NCI-H1417 (cell line): ENCODE results near the gene ZSCAN1.
"Not testable (repeated sequence)": the region's sequence is repeated elsewhere in the genome, so short reads cannot be mapped to it uniquely, and the experiment has no call there.

ENCODE experiments used
- DNase-seq, 3 experiments: peaks; one replicate each; lab custom pipeline; 2025; lab: John Stamatoyannopoulos, UW

The ZSCAN1 gene, protein sequence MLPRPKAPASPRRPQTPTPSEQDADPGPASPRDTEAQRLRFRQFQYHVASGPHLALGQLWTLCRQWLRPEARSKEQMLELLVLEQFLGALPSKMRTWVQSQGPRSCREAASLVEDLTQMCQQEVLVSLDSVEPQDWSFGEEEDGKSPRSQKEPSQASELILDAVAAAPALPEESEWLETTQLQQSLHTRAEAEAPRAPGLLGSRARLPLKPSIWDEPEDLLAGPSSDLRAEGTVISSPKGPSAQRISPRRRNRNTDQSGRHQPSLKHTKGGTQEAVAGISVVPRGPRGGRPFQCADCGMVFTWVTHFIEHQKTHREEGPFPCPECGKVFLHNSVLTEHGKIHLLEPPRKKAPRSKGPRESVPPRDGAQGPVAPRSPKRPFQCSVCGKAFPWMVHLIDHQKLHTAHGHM

DNA sequence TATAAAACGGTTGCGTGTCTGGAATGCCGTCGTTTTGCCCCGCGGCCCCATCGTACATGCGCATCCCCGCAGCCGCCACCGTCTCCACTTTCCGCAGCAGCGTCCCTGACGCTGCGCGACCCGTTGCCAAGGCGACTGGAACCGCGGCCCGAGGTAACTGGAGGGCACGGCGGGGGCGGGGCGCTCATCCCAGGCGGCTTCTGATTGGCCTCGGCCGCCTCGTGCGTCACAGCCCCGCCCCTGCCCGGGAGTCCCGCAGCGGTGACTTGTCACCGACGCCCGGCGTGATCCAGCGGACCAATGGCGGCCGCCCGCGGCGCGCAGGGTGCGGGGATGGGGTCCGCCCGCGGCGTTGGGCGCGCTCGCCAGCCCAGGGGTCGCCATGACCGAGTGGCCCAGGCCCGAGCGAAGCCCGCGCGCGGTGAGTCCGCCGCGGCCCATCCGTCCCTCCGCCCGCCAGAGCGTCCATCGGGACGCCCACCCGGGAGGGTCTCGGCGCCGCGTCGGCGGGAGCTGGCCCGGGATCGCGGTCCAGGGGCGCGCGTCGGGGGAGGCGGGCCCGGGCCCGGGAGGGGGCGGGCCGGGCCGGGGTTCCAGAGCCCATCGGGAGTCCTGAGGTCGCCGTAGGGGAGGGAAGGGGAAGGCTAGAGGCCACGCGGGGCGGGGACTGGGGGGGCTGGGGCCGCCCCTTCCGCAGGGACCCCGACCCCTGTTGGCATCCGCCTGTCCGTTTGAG is at the start of gene ZSCAN1:
Gene ZSCAN1 (plus strand): TSS at position 285 of the 736 bp plus-strand sequence. CDS start 3,812 bp downstream, outside the sequence.
- DNase-seq: peak in 1 of 3 experiments; percentile 70

DNA sequence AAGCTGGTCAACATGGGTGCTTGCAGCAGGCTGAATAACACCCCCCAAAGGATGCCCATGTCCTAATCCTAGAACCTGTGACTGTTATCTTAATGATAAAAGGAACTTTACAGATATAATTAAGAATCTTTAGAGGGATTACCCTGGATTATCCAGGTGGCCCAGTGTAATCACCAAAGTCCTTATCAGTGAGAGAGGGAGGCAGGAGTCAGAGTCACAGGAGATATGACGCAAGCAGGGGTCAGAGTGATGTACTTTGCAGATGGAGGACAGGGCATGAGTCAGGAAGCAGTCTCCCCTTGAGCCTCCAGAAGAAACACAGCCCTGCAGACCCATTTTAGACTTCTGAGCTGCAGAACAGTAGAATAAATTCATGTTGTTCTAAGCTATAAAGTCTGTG is 41.0 kb upstream of the ZSCAN1 start:
- DNase-seq: no peak

DNA sequence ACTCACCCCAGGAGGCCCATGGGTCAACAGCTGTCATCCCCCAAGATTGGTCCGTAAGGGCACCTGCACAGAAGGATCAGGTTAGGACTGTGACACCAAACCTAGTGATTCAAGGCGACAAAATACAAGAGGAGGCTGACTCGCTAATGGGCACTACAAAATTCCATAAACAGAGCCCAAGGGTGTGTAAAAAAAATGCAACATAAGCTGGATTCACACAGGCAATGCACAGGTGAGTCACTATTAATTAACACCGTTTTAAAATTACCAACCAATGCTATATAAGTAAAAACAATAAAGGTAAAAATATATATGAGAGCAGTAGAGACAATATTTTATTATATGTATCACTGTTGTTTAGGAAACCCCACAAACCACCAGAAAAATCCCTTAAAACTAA is 33.1 kb upstream of the ZSCAN1 start:
- DNase-seq: no peak

DNA sequence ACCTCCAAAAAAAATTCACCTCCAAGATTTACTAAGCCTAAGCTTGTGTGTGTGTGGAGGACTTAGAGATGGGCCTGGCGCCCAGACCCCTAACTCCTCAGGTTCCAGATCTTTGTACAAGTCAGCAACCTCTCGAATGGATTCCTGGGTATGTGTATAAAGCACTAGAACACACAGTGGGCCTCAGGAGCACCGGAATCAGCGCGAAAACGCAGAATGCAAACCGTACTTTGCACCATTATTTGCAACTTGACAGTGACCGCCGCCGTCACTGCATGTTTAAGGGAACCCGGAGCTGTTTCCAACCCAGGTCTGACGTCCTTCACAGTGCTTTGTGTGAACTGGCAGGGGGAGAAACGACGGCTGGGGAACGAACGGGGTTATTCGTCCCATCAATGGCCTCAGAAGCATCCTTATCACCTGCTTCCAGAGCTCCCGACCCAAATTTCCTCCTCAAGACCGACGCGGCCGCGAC is 31.9 kb upstream of the ZSCAN1 start:
- DNase-seq: peak in 1 of 3 experiments; percentile 72

DNA sequence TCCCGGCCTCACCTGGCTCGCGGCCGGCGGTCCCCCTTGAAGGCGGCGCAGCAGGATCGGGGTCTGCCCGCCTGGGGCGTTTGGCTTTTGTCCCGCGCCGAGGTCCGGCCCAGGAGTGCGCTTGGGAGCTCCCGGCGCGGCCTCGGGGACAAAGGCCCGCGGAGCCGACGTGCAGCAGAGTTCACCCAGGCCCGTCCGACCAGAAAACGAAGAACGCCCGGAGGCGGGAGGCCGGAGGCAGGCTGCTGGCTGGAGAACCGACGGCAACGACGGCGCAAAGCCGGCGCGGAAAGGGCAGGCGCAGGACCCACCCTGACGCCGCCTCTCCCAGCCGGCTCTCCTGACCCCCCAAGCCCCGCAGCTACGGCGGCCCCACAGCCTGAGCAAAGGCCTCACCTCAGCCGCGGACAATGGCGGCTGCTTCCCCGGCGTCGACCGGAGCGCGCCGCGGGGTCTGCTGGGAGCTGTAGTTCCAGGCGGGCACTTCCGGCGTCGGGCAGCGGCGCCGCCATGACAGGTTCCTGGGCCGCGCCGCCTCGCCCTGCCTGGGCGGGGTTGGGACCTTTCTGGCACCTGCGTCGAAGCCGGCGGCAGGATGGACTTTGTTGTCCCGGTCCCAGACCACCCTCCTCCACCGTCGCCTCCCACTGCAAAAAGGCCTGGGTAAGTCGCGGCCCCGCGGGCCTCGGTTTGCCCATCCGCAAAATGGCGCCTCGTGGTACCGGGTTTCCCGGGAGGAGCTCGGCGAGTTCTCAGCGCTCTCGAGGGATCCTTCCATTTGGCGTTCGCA is 31.2 kb upstream of the ZSCAN1 start, which contains the start of gene ZNF606:
Gene ZNF606 (minus strand): TSS at position 437 of the 790 bp plus-strand sequence. CDS start 1,501 bp downstream, outside the sequence.
- DNase-seq: peak; percentile 85 to 89 (median 86)

DNA sequence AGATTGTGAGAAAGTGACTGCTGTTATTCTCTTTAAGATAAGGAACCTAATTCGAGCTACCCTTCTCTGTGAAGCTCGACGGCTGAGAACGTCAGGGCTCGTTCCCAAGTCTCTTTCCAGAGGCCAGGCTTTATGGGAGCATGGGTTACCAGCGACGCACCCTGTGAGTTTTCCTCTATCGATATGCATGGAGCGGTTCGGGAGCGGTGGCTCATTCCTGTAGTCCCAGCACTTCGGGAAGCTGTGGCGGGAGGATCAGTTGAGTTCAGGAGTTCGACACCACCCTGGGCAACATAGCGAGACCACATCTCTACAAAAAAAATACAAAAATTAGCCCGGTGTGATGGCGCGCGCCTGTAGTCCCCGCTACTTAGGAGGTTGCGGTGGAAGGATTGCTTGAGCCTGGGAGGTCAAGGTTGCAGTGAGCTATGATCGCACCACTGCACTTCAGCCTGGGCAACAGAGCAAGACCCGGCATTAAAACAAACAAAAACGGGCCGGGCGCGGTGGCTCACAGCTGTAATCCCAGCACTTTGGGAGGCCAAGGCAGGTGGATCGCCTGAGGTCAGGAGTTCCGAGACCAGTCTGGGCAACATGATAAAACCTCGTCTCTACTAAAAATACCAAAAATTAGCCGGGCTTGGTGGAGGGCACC is 30.5 kb upstream of the ZSCAN1 start:
- DNase-seq: no peak

DNA sequence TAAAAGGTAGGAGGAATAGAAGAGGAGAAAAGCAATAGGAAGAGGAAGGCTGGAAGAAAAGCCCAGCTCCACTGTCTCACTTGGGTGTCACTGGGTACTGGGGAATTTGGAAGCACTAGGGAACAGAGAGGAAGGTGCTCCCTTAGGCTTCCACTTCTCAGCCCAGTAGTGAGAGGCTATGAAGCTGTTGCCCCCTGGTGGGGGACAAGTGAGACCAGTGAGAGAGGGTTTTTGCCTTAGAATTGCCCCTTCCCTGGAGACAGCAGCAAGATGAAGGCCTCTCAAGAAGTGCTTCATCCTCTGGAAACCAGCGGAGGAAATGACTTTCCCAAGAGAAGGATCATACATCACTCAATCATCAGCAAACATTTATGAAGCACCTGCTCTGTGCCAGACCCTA is 26.5 kb upstream of the ZSCAN1 start:
- no peak for DNase-seq

DNA sequence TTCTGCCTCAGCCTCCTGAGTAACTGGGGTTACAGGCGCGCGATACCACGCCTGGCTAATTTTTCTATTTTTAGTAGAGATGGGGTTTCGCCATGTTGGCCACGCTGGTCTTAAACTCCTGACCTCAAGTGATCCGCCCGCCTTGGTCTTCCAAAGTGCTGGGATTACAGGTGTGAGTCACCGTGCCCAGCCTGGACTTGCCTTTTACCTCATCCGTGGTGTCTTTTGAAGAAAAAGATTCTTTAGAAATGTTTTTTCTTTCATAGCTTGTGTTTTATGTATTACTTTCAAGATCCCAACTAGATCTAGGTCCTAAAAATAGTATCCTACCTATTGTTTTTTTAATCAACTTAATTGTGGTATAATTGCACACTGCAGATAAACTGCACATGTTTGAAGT is 24.9 kb upstream of the ZSCAN1 start:
- DNase-seq: not testable (repeated sequence)

DNA sequence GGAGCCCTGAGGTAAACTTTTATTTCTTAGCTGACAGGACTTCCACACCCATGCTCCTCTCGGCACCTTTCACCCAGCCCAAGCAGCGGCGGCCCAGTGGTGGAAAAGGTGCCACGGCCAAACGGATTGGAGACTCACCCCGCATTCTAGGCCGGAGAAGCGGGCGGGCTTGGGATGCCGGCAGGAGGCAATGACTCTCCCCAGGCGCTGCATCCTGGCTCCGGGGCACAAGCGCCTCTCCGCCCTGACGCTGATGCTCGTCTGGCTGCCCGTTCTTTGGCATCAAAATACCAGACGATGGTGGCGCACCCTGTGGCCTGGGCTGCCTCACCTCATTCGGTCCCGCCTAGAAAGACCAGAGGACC is 24.5 kb upstream of the ZSCAN1 start:
- DNase-seq: no peak

DNA sequence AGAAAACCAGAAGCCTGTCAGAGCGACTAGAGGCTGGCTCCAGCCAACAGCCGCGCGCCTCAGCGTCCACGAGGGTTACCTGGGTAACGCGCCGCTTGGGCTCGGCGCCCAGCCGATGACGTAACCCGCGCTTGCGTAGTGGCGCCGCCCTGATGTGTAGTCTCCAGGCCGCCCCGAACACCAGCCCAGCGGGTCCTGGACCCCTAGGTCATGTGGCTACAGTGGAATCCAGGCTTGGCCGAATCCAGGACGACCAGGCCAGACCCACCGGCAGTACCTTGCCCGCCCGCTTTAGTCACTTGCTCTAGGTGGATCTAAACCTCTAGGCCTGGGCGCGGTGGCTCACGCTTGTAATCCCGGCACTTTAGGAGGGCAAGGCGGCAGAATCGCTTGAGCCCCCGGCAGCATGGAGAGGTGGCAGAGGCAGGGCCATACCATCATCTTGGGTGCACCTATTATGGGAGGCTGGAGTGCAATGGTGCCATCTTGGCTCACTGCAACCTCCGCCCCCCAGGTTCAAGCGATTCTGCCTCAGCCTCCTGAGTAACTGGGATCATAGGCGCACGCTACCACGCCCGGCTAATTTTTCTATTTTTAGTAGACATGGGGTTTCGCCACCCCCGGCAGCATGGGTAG is 24.0 kb upstream of the ZSCAN1 start:
- peak; percentile 79 to 89 (median 82) for DNase-seq

DNA sequence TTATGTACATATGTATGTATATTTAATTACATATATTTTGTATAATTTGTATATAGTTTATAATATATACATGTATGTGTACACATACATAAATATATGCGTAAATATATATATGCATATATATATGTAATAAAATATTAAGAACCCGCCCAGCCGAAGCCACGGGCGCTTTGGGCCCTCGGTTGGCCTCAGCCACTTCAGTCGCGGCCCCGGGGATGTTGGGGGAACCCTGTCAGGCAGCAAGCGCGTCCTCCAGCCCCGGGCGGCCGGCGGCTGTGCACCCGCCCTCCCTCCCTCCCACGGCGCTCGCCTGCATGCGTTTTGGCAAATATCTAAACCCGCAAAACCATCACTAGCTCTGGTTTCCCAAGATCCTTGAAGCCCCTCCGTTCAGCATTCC is 23.3 kb upstream of the ZSCAN1 start:
- peak in 1 of 3 experiments; percentile 8 for DNase-seq

DNA sequence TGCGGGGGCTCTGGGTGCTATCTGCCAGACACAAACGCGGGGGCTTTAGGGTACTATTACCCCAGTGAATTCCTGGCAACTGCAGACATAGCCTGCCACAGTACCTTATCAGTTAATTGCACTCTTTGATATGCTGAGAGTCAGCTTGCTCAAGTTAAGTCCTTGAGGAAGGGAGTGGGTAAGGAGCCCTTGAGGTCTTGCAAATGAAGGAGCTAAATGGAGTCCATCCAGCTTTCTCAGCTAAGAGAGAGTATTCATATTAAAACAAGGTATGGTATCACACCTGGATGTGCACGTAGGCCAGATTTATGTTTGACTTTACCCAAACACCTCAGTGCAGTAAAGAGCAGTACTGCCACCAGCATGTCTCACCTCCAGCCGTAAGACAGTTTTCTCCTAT is 19.7 kb upstream of the ZSCAN1 start:
- DNase-seq: no peak

DNA sequence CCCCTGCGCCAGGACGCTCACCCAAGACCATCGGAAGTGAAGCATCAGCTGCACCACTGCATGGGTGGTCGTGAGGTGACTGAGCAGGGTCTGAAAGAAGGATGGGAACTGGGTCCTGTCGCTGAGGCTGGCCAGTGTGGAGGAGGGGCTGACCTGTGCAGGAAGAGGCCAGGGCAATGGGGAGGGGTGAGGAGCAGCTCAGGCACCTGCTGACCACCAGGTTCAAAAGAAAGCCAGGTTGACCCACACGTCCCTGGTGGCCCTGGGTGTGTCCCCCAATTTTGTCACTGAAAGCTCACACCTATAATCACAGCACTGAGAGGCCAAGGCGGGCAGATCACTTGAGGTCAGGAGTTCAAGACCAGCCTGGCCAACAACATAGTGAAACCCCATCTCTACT is 13.7 kb upstream of the ZSCAN1 start:
- DNase-seq: no peak

DNA sequence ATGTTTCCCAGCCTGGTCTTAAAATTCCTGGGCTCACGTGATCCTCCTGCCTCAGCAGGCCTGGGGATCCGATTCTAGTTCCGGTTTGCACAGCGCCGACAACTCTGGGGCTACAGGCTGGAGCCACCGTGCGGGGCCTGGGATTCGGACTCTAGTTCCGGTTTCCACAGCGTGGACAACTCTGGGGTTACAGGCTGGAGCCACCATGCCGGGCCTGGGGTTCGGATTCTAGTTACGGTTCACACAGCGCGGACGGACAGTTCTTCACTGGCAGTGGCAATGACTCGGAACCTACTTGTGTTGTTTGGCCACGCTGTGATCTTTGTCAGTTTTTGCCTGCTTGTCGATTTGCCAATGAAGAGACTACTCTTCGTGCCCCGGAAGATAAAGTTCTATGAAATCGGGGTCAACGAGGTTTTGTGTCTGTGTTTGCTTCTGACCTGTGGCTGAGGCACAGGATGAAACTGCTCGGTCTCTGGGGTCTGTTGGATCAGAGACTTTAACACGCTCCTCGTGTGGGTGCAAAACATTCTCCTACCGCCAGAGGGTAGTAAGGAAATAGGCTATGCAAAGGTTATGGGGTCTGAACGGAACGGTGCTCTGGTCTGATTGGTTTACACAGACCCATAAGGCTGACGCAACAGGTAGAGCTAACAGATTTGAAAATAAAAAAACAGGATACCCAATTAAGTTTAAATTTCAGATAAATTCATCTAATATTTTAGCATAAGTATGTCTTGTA is 12.1 kb upstream of the ZSCAN1 start:
- DNase-seq: peak; percentile 38 to 74 (median 64)

DNA sequence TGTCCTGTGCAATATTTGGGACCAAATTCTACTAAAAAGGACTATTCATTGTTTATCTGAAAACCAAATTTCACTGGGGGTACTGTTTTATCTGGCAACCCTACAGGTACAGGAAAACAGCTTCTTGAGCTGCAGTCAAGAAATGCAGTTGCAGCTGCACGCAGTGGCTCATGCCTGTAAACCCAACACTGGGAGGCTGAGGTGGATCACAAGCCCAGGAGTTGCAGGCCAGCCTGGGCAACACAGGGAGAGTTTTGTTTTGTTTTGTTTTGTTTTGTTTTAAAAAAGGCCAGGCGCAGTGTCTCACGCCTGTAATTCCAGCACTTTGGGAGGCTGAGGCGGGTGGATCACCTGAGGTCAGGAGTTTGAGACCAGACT is 11.6 kb upstream of the ZSCAN1 start:
- DNase-seq: no peak

DNA sequence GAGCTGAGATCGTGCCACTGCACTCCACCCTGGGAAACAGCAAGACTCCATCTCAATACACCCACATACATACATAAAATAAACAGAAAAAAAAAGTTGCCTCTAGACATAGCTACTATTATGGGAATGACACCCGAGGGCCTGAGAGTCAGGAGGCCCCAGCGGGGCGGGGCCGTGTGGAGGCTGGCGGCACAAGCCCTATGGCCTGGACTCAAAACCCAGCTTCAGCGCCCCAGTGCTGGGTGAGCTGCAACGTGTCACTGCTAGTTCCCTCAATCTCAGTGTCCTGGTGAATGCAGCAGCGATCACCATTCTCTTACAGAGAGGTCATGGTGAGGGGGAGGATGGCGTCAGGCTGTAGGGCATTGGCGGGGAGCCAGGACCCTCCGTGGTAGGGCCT is 9.2 kb upstream of the ZSCAN1 start:
- DNase-seq: no peak

DNA sequence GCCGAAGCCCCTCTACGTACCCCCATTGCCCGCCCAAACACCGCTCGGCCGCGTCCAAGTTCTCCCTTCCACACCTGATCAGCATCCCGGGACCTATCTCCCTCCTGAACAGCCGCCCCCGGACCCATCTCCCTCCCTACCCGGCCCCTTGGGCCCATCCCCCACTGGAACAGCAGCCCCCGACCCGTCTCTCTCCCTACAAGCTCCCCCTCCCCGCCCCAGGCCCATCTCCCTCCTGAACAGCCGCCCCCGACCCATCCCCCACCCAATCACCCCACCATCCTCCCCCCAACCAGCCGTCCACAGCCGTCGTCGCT is 610 bp downstream of the ZSCAN1 start:
- no peak for DNase-seq

DNA sequence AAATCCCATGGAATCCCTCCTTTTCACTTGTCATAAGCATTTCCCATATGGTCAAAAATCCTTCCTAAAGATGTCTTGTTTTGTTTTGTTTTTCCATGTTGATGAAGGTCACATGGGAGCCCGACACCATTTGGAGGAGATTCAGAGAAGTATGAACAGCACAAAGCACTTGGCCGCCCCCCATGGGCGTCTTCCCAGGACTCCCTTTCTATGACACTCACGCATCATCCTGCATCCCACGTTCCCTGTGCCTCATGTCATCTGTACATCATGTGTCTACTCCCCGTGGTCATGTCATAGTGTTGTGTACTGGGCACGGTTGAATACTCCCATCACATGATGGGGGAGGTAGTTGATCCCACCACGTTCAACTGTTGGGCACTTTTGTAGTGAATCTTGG is 2.0 kb downstream of the ZSCAN1 start:
- no peak for DNase-seq

DNA sequence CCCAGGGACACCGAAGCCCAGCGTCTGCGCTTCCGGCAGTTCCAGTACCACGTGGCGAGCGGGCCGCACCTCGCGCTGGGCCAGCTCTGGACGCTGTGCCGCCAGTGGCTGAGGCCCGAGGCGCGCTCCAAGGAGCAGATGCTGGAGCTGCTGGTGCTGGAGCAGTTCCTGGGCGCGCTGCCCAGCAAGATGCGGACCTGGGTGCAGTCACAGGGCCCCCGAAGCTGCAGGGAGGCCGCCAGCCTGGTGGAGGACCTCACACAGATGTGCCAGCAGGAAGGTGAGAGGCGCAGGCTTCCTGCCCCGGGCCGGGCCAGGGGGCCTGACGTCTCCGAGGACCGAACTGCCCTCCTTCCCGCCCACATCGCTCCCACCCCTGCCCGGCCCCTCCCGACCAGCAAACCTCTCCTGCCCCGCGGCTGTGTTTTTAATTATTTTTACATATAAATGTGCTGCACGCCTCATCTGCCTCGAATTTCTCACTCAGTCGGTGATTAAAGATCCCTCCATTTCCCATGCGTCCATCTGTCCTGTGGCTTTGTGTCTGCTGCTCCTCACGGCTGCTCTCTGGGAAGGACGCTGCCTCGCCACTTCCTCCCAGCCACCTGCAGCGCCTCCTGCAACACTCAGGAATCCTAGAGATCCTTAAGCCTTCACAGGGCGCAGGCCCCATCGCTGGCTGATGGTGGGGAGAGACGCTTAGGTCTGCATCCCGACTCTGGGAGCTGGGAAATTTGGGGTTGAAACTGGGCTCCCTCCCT is 4.3 kb downstream of the ZSCAN1 start:
- DNase-seq: peak in 2 of 3 experiments; percentile 48 to 59

DNA sequence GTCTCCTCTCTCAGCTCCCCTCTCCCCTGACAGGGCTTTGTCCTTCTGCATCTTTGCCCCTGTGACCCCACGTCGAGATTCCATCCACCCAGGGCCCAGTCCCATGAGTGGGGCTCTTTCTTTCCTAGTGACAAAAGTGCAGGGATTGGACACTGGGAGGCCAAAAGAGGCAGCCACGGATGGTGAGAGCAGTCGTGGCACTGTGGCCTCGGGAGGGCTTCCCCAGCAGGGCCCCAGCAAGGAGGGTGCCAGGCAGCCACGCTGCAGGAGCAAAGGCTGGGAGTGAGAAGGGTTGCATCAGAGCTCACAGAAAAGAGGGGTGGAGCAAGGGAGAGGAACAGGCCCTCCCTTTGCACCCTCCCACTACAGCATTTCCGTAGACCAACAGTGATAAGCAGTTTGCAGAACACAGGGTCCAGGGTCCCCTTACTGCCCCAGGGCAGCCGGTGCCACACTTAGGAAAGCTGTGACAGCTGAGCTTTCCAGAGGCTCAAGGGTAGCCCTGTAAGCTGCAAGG is 4.9 kb downstream of the ZSCAN1 start:
- peak in 1 of 3 experiments; percentile 0 for DNase-seq
